Endothelial cell of umbilical vein (primary cell): ENCODE measurements around the gene GNGT2.

Experiments used
- EZH2 ChIP-seq: IDR thresholded peaks from 2 replicates; pipeline ENCODE4 v1.6.1; 2012; ENCODE audit warnings: borderline replicate concordance, low read depth, mild to moderate bottlenecking, moderate library complexity, low read length, inconsistent platforms; ENCODE audit not compliant: severe bottlenecking
- JUN ChIP-seq: IDR thresholded peaks from 2 replicates; pipeline ENCODE4 v1.6.1; 2011; ENCODE audit warnings: borderline replicate concordance, low read depth; ENCODE audit not compliant: insufficient read length, insufficient read depth
- MYC ChIP-seq: IDR thresholded peaks from one replicate; pipeline ENCODE4 v1.6.1; 2011; ENCODE audit warnings: mild to moderate bottlenecking, low read depth, low read length
- POLR2A ChIP-seq: IDR thresholded peaks from 2 replicates; pipeline ENCODE4 v1.6.1; 2012; ENCODE audit warnings: low read depth, mild to moderate bottlenecking, control low read depth, low read length
- POLR2AphosphoS5 ChIP-seq: IDR thresholded peaks from 2 replicates; pipeline ENCODE4 v1.6.1; 2012; ENCODE audit warnings: low read depth, mild to moderate bottlenecking, control low read depth, low read length, moderate library complexity; ENCODE audit not compliant: insufficient read depth
- TF ChIP-seq, protein P1 (sequence below), 2 donors: IDR thresholded peaks; 1 replicate in 1 of 2; 2 replicates in 1 of 2; pipeline ENCODE4 v1.5.1; 2011; ENCODE audit warnings: low read length in 2 of 2, mild to moderate bottlenecking in 2 of 2, moderate library complexity in 2 of 2, control low read depth in 1 of 2, inconsistent platforms in 1 of 2, low read depth in 1 of 2; ENCODE audit not compliant: insufficient read depth in 1 of 2; ENCODE audit errors: extremely low read depth in 1 of 2

DNA sequence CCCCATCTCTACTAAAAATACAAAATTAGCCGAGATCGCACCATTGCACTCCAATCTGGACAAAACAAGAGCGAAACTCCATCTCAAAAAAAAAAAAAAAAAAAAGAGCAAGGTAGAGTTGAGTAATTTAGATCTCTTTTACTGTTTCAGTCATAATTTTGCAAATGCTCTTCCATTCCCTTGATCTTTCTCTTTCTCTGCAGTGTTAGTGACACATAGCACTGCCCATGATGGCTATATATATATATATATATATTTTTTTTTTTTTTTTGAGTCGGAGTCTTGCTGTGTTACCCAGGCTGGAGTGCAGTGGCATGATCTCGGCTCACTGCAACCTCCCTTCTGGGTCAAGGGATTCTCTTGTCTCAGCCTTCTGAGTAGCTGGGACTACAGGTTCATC, 32.4 kb upstream of the GNGT2 start:
- TF ChIP-seq JUN (no peak), POLR2A (no peak), MYC (no peak), EZH2 (no peak), POLR2AphosphoS5 (no peak)
- TF ChIP-seq, protein P1, sequence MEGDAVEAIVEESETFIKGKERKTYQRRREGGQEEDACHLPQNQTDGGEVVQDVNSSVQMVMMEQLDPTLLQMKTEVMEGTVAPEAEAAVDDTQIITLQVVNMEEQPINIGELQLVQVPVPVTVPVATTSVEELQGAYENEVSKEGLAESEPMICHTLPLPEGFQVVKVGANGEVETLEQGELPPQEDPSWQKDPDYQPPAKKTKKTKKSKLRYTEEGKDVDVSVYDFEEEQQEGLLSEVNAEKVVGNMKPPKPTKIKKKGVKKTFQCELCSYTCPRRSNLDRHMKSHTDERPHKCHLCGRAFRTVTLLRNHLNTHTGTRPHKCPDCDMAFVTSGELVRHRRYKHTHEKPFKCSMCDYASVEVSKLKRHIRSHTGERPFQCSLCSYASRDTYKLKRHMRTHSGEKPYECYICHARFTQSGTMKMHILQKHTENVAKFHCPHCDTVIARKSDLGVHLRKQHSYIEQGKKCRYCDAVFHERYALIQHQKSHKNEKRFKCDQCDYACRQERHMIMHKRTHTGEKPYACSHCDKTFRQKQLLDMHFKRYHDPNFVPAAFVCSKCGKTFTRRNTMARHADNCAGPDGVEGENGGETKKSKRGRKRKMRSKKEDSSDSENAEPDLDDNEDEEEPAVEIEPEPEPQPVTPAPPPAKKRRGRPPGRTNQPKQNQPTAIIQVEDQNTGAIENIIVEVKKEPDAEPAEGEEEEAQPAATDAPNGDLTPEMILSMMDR (IDR thresholded peaks at IDR 0.05; ENCODE audit: extremely low read depth in 1 of 2, insufficient read depth in 1 of 2, low read depth in 1 of 2, low read length in 2 of 2), result no peak
